ENCODE measurements around the gene PREB. TPM values are rescaled to one million over a fixed set of nuclear protein-coding genes. Genes with fewer than 3 reads are reported as not detected.
A peak's percentile ranks its signal among the peaks of the same experiment; 100 is the strongest.

Gene PREB
- total RNA-seq, 2 experiments from 2014 or later, result 96.8 to 113 TPM

DNA sequence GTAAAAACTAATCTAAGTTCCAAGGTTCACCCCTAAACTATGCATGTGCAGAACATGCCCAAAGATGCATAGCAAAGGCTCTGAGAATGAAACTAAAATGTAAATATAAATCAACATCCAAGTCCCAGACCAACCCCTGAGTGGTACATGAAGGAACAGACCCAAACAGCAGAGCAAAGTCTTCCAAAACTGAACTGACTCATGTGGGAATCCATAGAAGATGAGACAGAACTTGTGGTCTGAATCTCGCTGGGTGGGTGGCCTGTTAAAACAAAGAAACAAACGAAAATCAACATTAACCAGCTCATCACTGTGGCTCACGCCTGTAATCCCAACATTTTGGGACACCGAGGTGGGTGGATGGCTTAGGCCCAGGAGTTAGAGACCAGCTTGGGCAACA, 47.9 kb upstream of the PREB start:
- POLR2A ChIA-PET, result interaction anchor here (0.6 kb wide), 1 partner anchor 83 kb away, joined by 3 read pairs; no protein-coding TSS in a partner anchor
- H3K9me2 ChIP-seq (ENCODE audit: insufficient read depth, low read length), result no peaks in the 10 kb centered on the region
- no peak overlapping the region for H3K4me3 ChIP-seq (ENCODE audit: low read depth, low read length, poor library complexity, severe bottlenecking)
- no peak for DNase-seq (ENCODE audit: low spot score)
- H3K27ac ChIP-seq (ENCODE audit: low read depth, low read length, poor library complexity, severe bottlenecking), result no peak overlapping the region
- TF ChIP-seq EZH2phosphoT487 (IDR thresholded peaks at IDR 0.05; ENCODE audit: borderline replicate concordance, low read depth, low read length), result no peak
- TF ChIP-seq CTCF (conservative IDR thresholded peaks at IDR 0.05; ENCODE audit: low read length), result no peak
- peaks cover 49% of the 10 kb centered on the region for H3K4me1 ChIP-seq (ENCODE audit: insufficient read depth, low read length, poor library complexity, severe bottlenecking)
- no peaks in the 10 kb centered on the region for H3K79me2 ChIP-seq (ENCODE audit: insufficient read depth, low read depth, low read length)
- H2AFZ ChIP-seq (ENCODE audit: low read length), result no peak overlapping the region
- CTCF ChIA-PET (ENCODE audit: unreplicated experiment), result no interaction called here
- intact Hi-C loops (cut with micrococcal nuclease; ENCODE audit: unreplicated experiment), result no loop called here
- H3K4me2 ChIP-seq (ENCODE audit: low read length), result no peak overlapping the region
- H3K36me3 ChIP-seq (ENCODE audit: insufficient read depth, low read length), result no peaks in the 10 kb centered on the region
- BruUV-seq (replicated peaks), result no TSS peak
- no peaks in the 10 kb centered on the region for H4K20me1 ChIP-seq (ENCODE audit: insufficient read depth, low read length)
- H3K9me3 ChIP-seq (ENCODE audit: low read length), result no peaks in the 10 kb centered on the region

DNA sequence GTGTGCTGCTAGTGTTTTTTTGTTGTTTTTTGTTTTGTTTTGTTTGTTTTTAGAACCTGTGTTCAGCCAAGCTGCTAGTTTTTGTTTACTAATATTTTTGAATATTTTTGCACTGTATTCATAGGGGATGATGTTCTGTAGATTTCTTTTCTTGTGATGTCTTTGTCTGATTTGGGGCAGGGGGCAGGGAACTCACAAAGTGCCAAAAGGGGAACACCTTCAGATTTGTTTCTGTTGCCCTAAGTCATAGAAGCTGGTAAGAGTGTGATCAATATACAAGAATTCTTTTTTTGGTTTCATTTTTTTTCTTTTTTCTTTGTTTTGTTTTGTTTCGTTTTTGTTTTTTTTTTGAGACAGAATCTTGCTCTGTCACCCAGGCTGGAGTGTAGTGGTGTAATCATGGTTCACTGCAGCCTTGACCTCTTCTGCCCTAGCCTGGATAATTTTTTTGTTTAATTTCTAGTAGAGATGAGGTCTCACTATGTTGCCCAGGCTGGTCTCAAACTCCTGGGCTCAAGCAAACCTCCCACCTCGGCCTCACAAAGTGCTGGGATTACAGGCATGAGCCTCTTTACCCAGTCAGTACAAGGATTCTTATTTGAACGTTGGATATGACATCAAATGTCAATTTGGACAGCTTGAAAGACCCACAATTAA, 45.0 kb upstream of the PREB start:
- no peak for DNase-seq (ENCODE audit: low spot score)
- no peaks in the 10 kb centered on the region for H3K9me2 ChIP-seq (ENCODE audit: insufficient read depth, low read length)
- no peaks in the 10 kb centered on the region for H4K20me1 ChIP-seq (ENCODE audit: insufficient read depth, low read length)
- intact Hi-C loops (cut with micrococcal nuclease; ENCODE audit: unreplicated experiment), result no loop called here
- ChIA-PET CTCF (ENCODE audit: unreplicated experiment) (no interaction called here), POLR2A (interaction anchor here (1.0 kb wide), 1 partner anchor 102 kb away, joined by 3 read pairs; no protein-coding TSS in a partner anchor)
- no peak overlapping the region for H3K27ac ChIP-seq (ENCODE audit: low read depth, low read length, poor library complexity, severe bottlenecking)
- no TSS peak for BruUV-seq (replicated peaks)
- no peaks in the 10 kb centered on the region for H3K79me2 ChIP-seq (ENCODE audit: insufficient read depth, low read depth, low read length)
- peak overlapping the region; percentile 21; the same call in 1 of the 2 replicates for H2AFZ ChIP-seq (ENCODE audit: low read length)
- H3K36me3 ChIP-seq (ENCODE audit: insufficient read depth, low read length), result no peaks in the 10 kb centered on the region
- peak overlapping the region; percentile 51 for H3K4me2 ChIP-seq (ENCODE audit: low read length)
- H3K4me3 ChIP-seq (ENCODE audit: low read depth, low read length, poor library complexity, severe bottlenecking), result no peak overlapping the region
- TF ChIP-seq EZH2phosphoT487 (IDR thresholded peaks at IDR 0.05; ENCODE audit: borderline replicate concordance, low read depth, low read length), result no peak
- TF ChIP-seq CTCF (conservative IDR thresholded peaks at IDR 0.05; ENCODE audit: low read length), result no peak
- no peaks in the 10 kb centered on the region for H3K9me3 ChIP-seq (ENCODE audit: low read length)
- peaks cover 53% of the 10 kb centered on the region for H3K4me1 ChIP-seq (ENCODE audit: insufficient read depth, low read length, poor library complexity, severe bottlenecking)

DNA sequence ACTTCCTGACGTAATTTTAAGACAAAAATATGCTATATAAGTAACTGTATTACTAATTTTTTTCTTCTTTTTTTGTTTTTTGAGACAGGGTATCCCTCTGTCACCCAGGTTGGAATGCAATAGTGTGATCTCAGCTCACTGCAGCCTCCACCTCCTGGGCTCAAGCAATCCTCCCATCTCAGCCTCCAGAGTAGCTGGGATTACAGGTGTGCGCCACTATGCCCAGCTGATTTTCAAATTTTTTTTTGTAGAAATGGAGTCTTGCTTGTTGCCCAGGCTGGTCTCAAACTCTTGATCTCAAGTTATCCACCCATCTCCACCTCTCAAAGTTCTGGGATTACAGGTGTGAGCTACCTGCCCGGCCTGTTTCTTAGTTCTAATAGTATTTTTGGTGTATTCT, 44.0 kb upstream of the PREB start:
- no peaks in the 10 kb centered on the region for H4K20me1 ChIP-seq (ENCODE audit: insufficient read depth, low read length)
- no peaks in the 10 kb centered on the region for H3K79me2 ChIP-seq (ENCODE audit: insufficient read depth, low read depth, low read length)
- H3K4me3 ChIP-seq (ENCODE audit: low read depth, low read length, poor library complexity, severe bottlenecking), result no peak overlapping the region
- intact Hi-C loops (cut with micrococcal nuclease; ENCODE audit: unreplicated experiment), result no loop called here
- ChIA-PET CTCF (ENCODE audit: unreplicated experiment) (no interaction called here), POLR2A (no interaction called here)
- no peaks in the 10 kb centered on the region for H3K36me3 ChIP-seq (ENCODE audit: insufficient read depth, low read length)
- H3K9me3 ChIP-seq (ENCODE audit: low read length), result no peaks in the 10 kb centered on the region
- peaks cover 60% of the 10 kb centered on the region for H3K4me1 ChIP-seq (ENCODE audit: insufficient read depth, low read length, poor library complexity, severe bottlenecking)
- no peak for DNase-seq (ENCODE audit: low spot score)
- BruUV-seq (replicated peaks), result no TSS peak
- no peak overlapping the region for H3K27ac ChIP-seq (ENCODE audit: low read depth, low read length, poor library complexity, severe bottlenecking)
- H2AFZ ChIP-seq (ENCODE audit: low read length), result peak overlapping the region; percentile 71; the same call in 1 of the 2 replicates
- peak overlapping the region; percentile 51 for H3K4me2 ChIP-seq (ENCODE audit: low read length)
- H3K9me2 ChIP-seq (ENCODE audit: insufficient read depth, low read length), result no peaks in the 10 kb centered on the region
- TF ChIP-seq EZH2phosphoT487 (IDR thresholded peaks at IDR 0.05; ENCODE audit: borderline replicate concordance, low read depth, low read length), result no peak
- TF ChIP-seq CTCF (conservative IDR thresholded peaks at IDR 0.05; ENCODE audit: low read length), result no peak
